GM21515 (cell line): Measurements from ENCODE around the gene PHLDB1.

ENCODE experiments used
- ATAC-seq: cut with Tn5 transposase; IDR thresholded peaks from one replicate; pipeline ENCODE4 v1.9.1; 2021; ENCODE audit not compliant: unreplicated experiment

PHLDB1 gene

DNA sequence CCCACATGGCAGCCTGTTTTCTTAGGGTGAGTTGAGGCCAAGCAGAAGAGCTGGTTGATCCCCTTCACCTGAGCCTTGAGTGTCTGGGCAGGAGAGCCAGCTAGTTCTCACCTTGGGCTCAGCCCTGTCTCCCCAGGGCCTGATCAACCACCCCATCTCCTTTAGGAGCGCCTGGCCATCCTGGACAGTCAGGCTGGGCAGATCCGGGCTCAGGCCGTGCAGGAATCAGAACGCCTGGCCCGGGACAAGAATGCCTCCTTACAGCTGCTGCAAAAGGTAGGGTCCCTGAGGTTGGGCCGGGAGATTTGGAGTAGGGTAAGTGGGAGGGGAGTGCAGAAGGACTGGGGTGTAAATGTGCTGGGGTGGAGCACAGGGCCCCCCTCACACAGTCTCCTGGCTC, 31.3 kb downstream of the PHLDB1 start:
- no peak for ATAC-seq

- ATAC-seq, result no peak
These were observed 32.5 kb downstream of the PHLDB1 start for GRCh38 chr11:118639899-118640298.

DNA sequence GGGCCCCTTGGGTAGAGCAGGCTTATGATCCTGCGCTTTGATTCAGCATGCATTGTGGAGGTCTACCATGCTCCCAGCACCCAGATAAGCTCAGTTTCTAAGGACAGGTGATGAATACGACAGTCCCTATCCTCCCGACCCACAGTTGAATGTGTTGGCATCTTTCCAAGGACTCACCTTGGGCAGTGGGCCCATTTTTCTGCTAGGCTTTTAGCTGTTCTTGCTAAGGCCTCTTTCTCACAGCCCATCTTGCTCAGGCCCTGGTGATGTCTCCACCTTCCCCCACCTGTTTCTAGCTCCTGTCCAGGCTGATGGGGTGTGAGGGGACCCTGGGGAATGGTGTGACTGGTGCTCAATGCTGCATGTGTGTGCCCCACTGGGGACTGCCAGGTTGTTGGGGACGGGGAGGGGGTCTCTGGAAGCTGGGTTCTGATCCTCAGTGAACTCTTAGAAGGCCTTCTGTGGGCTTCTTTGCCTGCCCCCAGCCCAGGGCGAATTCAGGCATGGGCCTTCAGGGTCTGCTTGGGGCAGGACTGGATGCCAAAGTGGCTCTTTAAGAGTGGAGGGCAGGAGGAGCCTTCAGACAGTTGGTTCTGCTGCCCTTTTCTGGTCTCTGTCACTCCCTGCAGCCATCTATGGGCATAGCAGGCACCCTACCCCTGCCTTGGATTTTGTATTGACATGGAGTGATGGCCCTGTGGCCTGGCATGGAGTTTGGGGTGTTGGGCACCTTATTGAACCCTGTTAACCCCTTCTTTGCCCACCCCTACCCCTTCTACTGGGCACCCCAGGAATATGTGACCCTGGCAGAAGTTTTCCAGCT, 33.1 kb downstream of the PHLDB1 start:
- no peak for ATAC-seq

- ATAC-seq, result no peak
These were observed 34.1 kb downstream of the PHLDB1 start for GRCh38 chr11:118641397-118642019.

DNA sequence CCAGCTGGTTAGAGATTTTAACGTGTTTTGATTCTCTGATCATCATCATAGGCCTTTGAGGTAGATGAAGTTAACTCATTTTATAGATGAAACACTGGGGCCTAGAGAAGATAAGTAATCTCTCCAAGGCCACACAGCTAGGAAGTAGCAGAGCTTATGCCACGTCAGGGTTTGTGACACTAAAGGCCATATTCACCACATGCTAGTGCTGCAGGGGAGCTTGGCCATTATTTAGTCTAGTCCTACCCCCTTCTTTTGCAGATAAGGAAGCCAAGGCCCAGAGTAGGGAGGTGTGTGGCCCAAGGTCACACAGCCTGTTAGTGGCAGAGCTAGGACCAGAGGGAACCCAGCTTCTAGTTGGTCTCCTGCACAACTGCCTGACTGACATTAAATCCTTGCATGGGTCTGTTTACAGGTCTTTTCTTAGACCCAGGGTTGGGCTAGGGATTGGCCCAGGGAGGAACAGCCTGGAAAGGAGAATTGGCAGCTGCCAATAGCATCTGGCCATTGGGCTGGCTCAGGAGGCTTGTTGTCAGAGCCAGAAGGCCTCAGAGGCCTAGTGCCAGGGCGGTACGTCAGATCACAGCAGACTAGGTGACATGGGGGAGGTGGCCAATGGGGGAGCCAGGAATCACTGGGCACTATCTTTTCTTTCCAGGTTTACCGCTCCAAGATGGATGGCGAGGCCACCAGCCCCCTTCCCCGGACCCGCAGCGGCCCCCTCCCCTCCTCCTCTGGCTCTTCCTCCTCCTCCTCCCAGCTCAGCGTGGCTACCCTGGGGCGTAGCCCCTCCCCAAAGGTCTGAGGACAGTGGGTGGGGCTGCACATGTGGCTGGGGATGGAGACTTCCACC, 36.0 kb downstream of the PHLDB1 start:
- ATAC-seq, result no peak

DNA sequence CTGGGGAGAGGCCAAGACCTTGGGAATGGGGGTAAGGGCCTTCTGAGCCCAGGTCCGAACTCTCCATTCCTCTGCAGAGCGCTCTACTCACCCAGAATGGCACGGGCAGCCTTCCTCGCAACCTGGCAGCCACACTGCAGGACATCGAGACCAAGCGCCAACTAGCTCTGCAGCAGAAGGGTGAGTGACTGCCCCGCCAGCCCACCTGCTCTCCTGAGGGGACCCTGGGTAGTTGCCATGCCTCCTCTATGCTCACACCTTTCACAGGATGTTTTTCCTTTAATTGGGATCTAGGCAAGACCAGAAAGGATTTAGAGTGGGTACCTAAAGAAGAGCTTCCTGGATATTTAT, 36.6 kb downstream of the PHLDB1 start:
- ATAC-seq, result no peak

GRCh38 chr11:118644496-118644895, 37.1 kb downstream of the PHLDB1 start:
- no peak for ATAC-seq

DNA sequence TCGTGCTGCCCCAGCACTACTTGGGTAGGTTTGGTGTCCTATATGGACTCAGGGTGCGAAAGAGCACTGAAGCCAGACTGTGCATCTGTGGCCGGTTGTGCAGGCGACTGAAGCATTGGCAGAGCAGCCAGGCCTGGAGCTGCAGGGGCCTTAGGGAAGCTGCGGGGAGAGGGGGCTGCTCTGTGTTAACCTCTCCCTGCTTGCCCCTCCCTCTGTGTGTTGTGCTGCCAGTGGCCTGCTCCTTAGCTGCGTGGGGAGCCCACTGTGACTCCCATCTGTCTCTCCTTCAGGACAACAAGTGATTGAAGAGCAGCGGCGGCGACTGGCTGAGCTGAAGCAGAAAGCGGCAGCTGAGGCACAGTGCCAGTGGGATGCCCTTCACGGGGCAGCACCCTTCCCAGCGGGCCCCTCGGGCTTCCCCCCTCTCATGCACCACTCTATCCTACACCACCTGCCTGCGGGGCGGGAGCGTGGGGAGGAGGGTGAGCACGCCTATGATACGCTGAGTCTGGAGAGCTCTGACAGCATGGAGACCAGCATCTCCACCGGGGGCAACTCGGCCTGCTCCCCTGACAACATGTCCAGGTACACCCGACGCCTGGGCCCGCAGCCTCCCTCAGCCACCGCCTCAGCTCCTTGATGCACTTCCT, 37.8 kb downstream of the PHLDB1 start:
- ATAC-seq, result no peak

DNA sequence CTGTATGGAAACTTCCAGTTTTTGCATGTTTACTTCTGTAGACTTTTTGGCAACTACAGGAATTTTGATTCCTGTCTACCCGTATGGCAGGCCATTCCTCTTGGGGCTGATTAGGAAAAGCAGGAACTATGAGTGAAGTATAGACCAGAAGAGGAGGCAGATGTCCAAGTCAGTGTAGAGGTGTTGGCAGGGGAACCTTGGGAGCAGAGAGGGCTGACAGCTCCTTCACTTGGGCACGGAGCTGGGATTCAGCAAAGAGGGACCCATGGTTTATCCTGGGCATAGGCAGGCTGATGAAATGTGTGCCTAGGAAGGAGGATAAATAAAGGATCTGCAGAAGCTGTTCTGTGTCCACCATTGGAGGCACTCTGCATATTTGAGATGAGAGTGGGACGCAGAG, 39.0 kb downstream of the PHLDB1 start:
- no peak for ATAC-seq

GRCh38 chr11:118648291-118648690, 40.9 kb downstream of the PHLDB1 start:
- ATAC-seq, result no peak

- ATAC-seq, result no peak
These were observed 42.5 kb downstream of the PHLDB1 start for GRCh38 chr11:118649941-118650340.

- ATAC-seq, result no peak
These were observed 43.0 kb downstream of the PHLDB1 start for GRCh38 chr11:118650366-118650765.

- ATAC-seq, result no peak
These were observed 44.4 kb downstream of the PHLDB1 start for GRCh38 chr11:118651820-118652219.

- ATAC-seq, result no peak
These were observed 45.3 kb downstream of the PHLDB1 start for GRCh38 chr11:118652681-118653181.

- ATAC-seq, result no peak
These were observed 46.4 kb downstream of the PHLDB1 start for GRCh38 chr11:118653684-118654390.

DNA sequence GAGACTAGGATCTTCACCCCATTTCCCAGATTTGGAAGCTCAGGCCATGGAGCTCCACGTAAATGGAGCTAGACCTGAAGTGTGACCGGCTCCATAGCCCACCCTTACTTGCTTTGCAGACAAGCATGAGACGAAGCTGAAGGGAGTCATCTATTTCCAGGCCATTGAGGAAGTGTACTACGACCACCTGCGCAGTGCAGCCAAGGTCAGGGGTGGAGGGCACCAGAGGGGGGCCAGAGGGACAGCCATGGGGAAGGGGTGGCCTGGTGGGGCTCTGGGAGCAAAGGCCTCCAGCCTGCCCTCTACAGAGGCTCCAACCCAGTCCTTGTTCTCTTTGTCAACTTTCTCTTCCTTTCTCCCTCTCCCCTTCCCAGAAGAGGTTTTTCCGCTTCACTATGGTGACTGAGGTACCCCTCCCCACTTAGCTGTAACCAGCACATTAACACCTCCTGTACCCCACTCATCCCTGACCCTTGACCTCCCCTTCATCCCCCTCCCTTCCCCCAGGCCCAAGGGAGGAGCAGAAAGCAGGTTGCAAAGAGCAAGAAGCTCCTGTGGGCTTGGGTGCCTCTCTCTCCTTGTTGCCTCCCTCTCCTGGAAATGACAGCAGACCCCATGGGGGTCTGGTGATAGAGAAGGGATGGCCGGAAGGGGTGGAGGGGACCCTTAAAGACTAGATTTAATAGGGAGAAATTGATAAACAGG, 48.2 kb downstream of the PHLDB1 start:
- ATAC-seq, result no peak

DNA sequence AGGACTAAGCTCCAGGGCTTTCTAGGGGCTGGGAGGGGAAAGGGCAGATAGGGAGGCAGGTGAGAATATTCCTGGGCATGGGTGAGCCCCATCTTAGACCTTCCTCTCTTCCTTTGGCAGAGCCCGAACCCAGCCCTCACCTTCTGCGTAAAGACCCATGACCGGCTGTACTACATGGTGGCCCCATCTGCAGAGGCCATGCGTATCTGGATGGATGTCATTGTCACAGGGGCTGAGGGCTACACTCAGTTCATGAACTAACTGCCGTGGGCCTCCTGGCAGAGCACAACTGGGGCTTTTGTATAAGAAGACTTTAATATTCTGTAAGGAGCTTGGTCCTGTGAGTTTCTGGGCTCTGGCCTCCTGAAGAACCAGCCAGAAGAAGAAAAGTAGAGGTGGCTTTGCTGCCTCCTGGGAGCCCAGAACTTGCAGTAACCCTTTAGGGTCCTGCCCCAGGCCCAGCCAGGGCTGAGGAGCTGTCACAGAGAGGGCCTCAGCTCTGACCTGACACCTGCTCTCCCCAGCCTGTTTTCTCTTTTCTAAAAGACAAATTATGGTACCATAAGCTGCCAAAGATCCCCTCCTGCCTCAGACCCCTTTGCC, 49.2 kb downstream of the PHLDB1 start:
- no peak for ATAC-seq

GRCh38 chr11:118657238-118657637, 49.8 kb downstream of the PHLDB1 start:
- no peak for ATAC-seq

- ATAC-seq, result no peak
These were observed 50.5 kb downstream of the PHLDB1 start for GRCh38 chr11:118657709-118658428.
